Gastrocnemius medialis (tissue), 4 donors: ENCODE data around the gene RRP9.

Experiments used
- POLR2A ChIP-seq, 2 donors: fragments of 450-650 bp; IDR thresholded peaks; one replicate each; pipeline ENCODE4 v1.6.1; 2017; ENCODE audit warnings: antibody characterized with exemption in 2 of 2, mild to moderate bottlenecking in 2 of 2, moderate library complexity in 2 of 2
- TF ChIP-seq, protein P1 (sequence below), 5 experiments: fragments of 450-650 bp in 3 of 5; fragments of 200-600 bp in 2 of 5; sonication (generic) in 2 of 5; IDR thresholded peaks in 4 of 5; conservative IDR thresholded peaks in 1 of 5; 1 replicate in 4 of 5; 2 replicates in 1 of 5; pipeline ENCODE4 v1.5.1; 2016 to 2019; ENCODE audit warnings: antibody characterized with exemption in 5 of 5, mild to moderate bottlenecking in 3 of 5, moderate library complexity in 3 of 5

DNA sequence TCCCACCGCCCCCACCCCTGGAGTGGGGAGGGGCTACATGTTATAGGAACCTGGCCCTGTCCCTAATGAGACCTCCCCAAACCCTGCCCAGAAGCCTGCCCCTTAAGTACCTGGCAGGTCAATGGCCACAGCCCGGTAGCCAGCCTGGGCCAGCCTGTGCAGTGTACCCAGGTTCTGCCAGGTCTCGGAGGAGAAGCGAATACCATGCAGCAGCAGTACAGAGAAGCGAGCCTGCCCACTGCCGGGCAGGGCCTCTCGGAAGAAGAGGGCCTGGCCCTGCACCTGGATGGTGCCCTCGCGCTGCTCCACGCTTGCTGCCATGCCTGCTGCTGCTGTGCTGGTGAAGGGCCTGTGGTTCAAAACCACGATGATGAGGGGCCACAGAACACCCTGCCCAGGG is 29.6 kb upstream of the RRP9 start:
- TF ChIP-seq, protein P1, sequence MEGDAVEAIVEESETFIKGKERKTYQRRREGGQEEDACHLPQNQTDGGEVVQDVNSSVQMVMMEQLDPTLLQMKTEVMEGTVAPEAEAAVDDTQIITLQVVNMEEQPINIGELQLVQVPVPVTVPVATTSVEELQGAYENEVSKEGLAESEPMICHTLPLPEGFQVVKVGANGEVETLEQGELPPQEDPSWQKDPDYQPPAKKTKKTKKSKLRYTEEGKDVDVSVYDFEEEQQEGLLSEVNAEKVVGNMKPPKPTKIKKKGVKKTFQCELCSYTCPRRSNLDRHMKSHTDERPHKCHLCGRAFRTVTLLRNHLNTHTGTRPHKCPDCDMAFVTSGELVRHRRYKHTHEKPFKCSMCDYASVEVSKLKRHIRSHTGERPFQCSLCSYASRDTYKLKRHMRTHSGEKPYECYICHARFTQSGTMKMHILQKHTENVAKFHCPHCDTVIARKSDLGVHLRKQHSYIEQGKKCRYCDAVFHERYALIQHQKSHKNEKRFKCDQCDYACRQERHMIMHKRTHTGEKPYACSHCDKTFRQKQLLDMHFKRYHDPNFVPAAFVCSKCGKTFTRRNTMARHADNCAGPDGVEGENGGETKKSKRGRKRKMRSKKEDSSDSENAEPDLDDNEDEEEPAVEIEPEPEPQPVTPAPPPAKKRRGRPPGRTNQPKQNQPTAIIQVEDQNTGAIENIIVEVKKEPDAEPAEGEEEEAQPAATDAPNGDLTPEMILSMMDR (IDR thresholded peaks at IDR 0.05 in 4 of 5, conservative IDR thresholded peaks at IDR 0.05 in 1 of 5) = no peak
- no peak for TF ChIP-seq POLR2A (IDR thresholded peaks at IDR 0.05)
